Measurements from ENCODE around the gene ANK2.

Gene ANK2

DNA sequence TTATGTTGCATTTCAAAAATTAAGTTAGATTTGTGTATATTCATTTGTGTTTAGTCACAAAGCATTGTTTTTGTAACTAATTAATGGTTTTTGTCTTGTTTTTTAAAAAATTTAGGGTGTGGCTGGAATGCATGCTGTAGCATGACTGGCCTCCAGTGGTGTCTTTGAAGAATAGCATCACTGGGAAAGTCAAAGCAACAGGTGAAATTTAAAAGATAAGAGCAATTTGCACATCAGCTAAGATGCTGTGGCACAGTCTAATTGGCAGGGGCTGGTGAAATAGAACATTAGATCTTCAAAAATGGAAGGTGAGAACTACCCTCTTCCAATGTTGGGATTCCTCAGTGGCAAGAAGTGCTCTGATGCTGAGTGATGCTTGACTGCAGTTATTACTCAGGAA lies 45.3 kb downstream of the ANK2 start:
- peak in 1 of 2 experiments; percentile 4 for DNase-seq (ENCODE audit: low read depth in 2 of 2)

- DNase-seq (ENCODE audit: low read depth in 2 of 2), result peak; percentile 18 to 21
Measured at GRCh38 chr4:113101669-113102068, 52.2 kb downstream of the ANK2 start.

GRCh38 chr4:113103556-113103955 lies 54.1 kb downstream of the ANK2 start:
- no peak for DNase-seq (ENCODE audit: low read depth in 2 of 2)

- peak; percentile 40 to 42 for DNase-seq (ENCODE audit: low read depth in 2 of 2)
Measured at GRCh38 chr4:113106108-113106507, 56.7 kb downstream of the ANK2 start.

DNA sequence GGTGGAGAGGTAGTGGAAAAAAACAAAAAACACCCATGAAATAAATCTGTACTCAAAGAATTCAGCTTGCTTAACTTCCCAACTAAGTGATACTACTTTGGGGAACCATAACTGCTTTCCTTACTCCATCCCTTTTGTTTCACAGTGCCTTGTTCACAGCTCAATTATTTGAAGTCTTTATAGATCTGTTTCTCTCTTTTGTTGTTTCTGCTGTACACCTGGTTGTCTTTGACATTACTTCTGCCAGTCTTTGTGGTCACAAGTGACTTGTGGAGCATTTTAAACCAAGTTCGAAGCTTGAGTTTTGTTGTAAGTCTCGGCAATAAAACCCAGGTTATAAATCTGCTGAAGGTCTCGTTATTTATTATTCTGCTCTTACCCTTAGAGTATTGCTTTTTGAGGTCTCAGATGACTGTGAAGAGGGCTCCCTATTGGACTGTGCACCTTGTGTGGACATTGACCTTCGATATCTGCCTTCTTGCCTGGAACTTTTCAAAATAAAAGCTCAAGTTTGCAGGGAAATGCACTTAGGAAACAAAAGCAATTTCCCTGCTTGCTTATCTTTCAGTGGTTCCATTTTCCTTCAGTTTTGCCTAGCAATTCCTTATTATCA lies 59.8 kb downstream of the ANK2 start:
- no peak for DNase-seq (ENCODE audit: low read depth in 2 of 2)

- DNase-seq (ENCODE audit: low read depth in 2 of 2), result no peak
Measured at GRCh38 chr4:113112338-113112978, 63.0 kb downstream of the ANK2 start.

- no peak for DNase-seq (ENCODE audit: low read depth in 2 of 2)
Measured at GRCh38 chr4:113113151-113113550, 63.7 kb downstream of the ANK2 start.

- no peak for DNase-seq (ENCODE audit: low read depth in 2 of 2)
Measured at GRCh38 chr4:113114884-113115283, 65.4 kb downstream of the ANK2 start.

DNA sequence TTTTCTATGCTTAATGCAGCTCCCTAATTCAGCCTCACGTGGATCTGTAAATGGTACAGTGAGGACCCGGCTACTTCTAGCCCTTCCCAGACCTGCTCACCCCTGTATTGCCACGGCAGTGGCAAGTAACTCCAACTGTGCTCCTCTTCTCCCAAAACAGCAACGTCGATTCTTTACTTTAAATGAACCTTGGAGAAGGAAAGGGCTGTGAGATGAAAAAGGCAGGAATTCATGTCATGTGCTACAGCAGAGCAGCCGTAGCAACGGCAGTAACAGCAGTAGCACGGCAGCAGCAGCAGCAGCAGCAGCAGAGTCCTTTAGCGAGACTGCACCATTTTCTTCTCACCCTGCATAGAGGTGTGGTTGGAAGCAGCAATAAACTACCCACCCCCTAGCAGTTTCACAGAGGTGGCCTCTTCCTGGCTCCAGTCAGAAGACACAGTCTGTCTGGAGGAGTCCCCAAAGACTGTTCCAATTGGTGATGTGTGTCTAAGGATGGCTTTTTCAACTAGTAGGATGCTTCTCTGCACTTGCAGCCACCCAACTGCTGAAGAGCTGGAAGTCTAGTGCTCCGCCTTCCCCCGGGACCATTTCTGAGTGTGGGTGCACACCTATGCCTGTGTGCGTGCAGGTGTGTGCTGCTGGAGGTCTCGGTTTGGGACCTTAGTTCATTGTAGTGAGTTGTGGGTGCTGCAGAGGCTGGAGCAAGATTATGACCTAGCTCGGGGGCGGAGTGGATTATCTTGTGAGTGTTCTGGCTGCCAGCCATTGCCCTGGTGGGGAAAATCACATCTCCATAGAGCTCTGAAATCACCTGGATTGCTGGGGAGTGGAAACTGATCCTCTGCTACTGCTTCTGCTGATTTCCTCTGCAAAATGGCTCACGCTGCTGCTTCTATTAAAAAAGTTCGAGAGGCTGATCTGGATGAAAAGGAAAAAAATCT lies 67.2 kb downstream of the ANK2 start:
- no peak for DNase-seq (ENCODE audit: low read depth in 2 of 2)

DNA sequence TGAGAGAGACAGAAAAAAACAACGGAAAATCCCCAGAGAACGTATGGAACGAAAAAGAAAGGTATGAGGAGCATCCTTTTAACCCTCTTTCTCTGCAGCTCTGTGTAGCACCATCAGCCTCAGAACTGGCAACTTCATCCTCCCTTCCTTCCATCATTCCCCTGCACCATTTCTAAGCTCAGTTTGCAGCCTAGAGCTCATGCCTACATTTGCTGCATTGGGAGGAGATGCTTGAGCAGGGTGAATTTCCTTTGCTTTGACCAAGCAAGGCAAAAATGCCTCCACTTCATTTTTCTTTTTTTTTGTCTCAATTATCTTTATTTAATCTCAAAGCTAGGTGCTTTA lies 67.9 kb downstream of the ANK2 start:
- DNase-seq (ENCODE audit: low read depth in 2 of 2), result no peak

- no peak for DNase-seq (ENCODE audit: low read depth in 2 of 2)
Measured at GRCh38 chr4:113122066-113122465, 72.6 kb downstream of the ANK2 start.

- no peak for DNase-seq (ENCODE audit: low read depth in 2 of 2)
Measured at GRCh38 chr4:113125418-113125817, 76.0 kb downstream of the ANK2 start.

GRCh38 chr4:113131136-113131535 lies 81.7 kb downstream of the ANK2 start:
- DNase-seq (ENCODE audit: low read depth in 2 of 2), result no peak

GRCh38 chr4:113131621-113132020 lies 82.2 kb downstream of the ANK2 start:
- DNase-seq (ENCODE audit: low read depth in 2 of 2), result no peak

GRCh38 chr4:113141901-113142346 lies 92.5 kb downstream of the ANK2 start:
- DNase-seq (ENCODE audit: low read depth in 2 of 2), result no peak

DNA sequence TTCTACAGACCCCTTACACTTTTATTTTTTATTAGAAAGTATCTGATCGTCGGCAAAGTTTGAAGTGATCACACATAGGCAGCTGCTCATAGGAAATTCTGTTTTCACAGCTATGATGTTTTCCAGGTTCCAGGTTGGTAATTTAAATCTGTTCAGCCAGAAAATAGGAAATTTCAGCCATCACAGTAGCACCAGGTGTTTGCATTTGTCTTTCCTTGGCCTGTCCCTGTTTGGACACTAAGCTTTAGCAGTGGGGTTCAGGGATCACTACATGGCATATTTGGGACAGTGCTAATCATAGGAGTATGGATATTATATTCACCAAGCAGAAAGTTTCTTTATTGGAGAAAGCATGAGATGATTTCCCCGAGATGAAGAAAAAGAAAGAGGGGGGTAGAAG lies 92.9 kb downstream of the ANK2 start:
- no peak for DNase-seq (ENCODE audit: low read depth in 2 of 2)

DNA sequence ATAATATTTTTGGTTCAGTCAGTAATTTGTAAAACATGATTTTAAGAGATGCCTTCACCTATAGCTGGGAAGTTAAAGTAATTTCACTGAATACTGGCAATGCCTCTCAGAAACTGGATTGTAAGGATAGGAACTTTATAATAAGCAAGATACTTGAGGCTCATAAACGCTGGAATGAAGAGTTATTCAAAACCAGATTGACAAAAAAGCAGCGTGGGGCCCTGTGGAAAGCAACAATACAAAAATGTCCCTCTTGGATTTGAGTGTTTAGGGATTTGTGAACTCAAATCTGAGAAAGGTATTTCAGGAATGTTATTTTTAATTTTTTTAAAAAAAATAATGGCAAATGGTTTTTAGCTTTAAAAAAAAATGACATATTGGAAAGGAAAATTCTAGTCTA lies 94.6 kb downstream of the ANK2 start:
- DNase-seq (ENCODE audit: low read depth in 2 of 2), result no peak

DNA sequence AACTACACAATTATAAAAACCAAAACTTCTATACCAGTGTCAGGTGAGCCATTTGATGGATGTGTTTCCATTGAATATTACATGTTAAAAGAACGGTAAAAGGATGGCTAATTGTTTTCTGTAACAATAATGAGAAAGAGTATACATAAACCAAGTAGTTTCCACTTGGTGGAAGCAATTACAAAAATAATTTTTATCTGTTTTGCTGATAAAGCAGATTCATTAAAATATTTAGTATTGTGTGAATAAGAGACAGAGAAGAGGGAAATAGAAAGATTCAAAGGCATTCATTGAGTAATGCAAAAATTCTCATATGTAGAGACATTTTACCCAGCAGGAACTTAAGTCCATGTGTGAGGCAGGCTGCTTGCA lies 95.7 kb downstream of the ANK2 start:
- DNase-seq (ENCODE audit: low read depth in 2 of 2), result no peak

GRCh38 chr4:113145519-113146291 lies 96.3 kb downstream of the ANK2 start:
- DNase-seq (ENCODE audit: low read depth in 2 of 2), result no peak

GRCh38 chr4:113146876-113147358 lies 97.5 kb downstream of the ANK2 start:
- no peak for DNase-seq (ENCODE audit: low read depth in 2 of 2)

- DNase-seq (ENCODE audit: low read depth in 2 of 2), result no peak
Measured at GRCh38 chr4:113147498-113148111, 98.2 kb downstream of the ANK2 start.

Data from fibroblast of skin of left quadriceps (primary cell).